NCI-H524 (cell line): Measurements from ENCODE around the gene TYW1.
A peak's percentile ranks its signal among the peaks of the same experiment; 100 is the strongest.
"Not testable (repeated sequence)": the region's sequence is repeated elsewhere in the genome, so short reads cannot be mapped to it uniquely, and the experiment has no call there.

Source experiments
- DNase-seq, 2 experiments: peaks; one replicate each; lab custom pipeline; 2025; lab: John Stamatoyannopoulos, UW

The TYW1 gene

GRCh38 chr7:67189801-67190465 is 193.3 kb downstream of the TYW1 start:
- peak in 1 of 2 experiments; percentile 11 for DNase-seq

- peak in 1 of 2 experiments; percentile 43 for DNase-seq
Measured at GRCh38 chr7:67191002-67191720, 194.5 kb downstream of the TYW1 start.

- not testable (repeated sequence) for DNase-seq
Measured at GRCh38 chr7:67192123-67192702, 195.6 kb downstream of the TYW1 start.

GRCh38 chr7:67192889-67193613 is 196.4 kb downstream of the TYW1 start:
- DNase-seq = peak in 1 of 2 experiments; percentile 50

- not testable (repeated sequence) for DNase-seq
Measured at GRCh38 chr7:67196176-67196575, 199.5 kb downstream of the TYW1 start.

- not testable (repeated sequence) for DNase-seq
Measured at GRCh38 chr7:67198865-67199526, 202.4 kb downstream of the TYW1 start.

GRCh38 chr7:67205772-67206171 is 209.1 kb downstream of the TYW1 start:
- not testable (repeated sequence) for DNase-seq

GRCh38 chr7:67206452-67206851 is 209.8 kb downstream of the TYW1 start:
- DNase-seq = no peak

- DNase-seq = not testable (repeated sequence)
Measured at GRCh38 chr7:67208656-67209055, 212.0 kb downstream of the TYW1 start.

- DNase-seq = no peak
Measured at GRCh38 chr7:67209256-67209655, 212.6 kb downstream of the TYW1 start.

- DNase-seq = no peak
Measured at GRCh38 chr7:67210567-67210966, 213.9 kb downstream of the TYW1 start.

GRCh38 chr7:67211650-67212330 is 215.2 kb downstream of the TYW1 start:
- DNase-seq = not testable (repeated sequence)

- not testable (repeated sequence) for DNase-seq
Measured at GRCh38 chr7:67213038-67213437, 216.4 kb downstream of the TYW1 start.

- not testable (repeated sequence) for DNase-seq
Measured at GRCh38 chr7:67223551-67223950, 226.9 kb downstream of the TYW1 start.

GRCh38 chr7:67226340-67226907 is 229.8 kb downstream of the TYW1 start:
- not testable (repeated sequence) for DNase-seq

- not testable (repeated sequence) for DNase-seq
Measured at GRCh38 chr7:67226967-67227366, 230.3 kb downstream of the TYW1 start.

- DNase-seq = not testable (repeated sequence)
Measured at GRCh38 chr7:67229018-67229417, 232.4 kb downstream of the TYW1 start.

GRCh38 chr7:67230029-67230428 is 233.4 kb downstream of the TYW1 start:
- DNase-seq = not testable (repeated sequence)

- DNase-seq = not testable (repeated sequence)
Measured at GRCh38 chr7:67233506-67233905, 236.9 kb downstream of the TYW1 start.

GRCh38 chr7:67236216-67236615 is 239.6 kb downstream of the TYW1 start:
- DNase-seq = not testable (repeated sequence)

GRCh38 chr7:67242871-67243270 is 246.2 kb downstream of the TYW1 start:
- peak; percentile 69 to 87 for DNase-seq
